Left forelimb (tissue), 1 donor: ENCODE data around the gene SCLT1.
"Not testable (repeated sequence)": the region's sequence is repeated elsewhere in the genome, so short reads cannot be mapped to it uniquely, and the experiment has no call there.

ENCODE experiments used
- DNase-seq: peaks from one replicate; pipeline ENCODE4 v3.0.0-alpha.2; 2018; ENCODE audit warnings: low spot score

SCLT1 gene

DNA sequence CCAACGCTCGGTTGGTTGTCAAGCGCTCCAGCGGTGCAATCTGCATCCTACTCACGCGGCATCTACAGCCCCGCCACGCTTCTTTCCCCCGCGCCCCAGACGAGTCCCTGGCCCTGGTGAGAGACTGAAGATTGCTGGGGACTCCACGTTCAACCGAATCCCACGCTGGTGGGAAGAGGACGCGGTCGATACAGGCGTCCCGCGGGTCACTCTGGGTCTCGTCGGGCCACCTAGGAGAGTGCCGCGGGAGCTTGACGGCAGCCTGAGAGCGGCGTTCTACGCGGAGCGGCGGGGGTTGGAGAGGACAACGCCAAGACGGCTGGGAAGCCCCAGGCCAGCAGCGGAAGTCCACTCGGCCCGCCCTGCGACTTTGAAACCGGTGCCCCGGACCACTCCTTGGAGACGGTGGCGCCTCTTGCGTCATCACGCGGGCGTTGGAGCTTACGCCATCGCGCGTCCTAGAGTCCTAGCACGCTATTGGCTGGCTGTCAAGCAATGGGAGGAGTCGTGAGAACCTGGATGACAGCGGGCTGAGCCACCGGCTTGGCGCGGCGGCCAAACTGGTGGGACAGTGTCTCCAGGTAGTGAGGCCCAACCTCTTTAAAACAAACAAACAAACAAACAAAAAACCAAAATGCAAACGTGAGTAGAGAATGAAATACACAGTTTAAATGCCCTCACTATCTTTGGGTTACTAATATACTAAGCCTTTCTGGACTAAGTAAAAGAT lies at the start of gene SCLT1:
Gene SCLT1 (minus strand): TSS at position 349 of the 730 bp plus-strand sequence. CDS start 436 bp downstream, outside the sequence.
- DNase-seq, result peak; percentile 99

DNA sequence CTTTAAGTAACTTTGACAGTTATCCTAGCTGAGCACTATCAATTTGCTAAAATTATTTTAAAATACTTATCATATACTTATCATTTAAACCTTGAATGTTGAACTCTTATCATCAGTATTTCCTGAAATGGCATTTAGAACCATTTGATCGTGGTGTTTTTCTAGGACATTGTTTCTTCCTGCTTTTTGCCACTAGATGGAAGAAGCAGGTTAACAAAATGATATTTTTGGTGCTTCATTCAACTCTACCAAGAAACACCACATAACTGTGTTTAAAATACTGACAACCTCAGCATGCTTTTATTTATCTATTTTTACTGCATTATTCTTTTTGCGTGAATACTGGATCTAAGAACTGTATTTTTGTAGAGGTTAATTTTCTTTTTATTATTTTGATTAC lies 47.2 kb upstream of the SCLT1 start:
- DNase-seq, result no peak

DNA sequence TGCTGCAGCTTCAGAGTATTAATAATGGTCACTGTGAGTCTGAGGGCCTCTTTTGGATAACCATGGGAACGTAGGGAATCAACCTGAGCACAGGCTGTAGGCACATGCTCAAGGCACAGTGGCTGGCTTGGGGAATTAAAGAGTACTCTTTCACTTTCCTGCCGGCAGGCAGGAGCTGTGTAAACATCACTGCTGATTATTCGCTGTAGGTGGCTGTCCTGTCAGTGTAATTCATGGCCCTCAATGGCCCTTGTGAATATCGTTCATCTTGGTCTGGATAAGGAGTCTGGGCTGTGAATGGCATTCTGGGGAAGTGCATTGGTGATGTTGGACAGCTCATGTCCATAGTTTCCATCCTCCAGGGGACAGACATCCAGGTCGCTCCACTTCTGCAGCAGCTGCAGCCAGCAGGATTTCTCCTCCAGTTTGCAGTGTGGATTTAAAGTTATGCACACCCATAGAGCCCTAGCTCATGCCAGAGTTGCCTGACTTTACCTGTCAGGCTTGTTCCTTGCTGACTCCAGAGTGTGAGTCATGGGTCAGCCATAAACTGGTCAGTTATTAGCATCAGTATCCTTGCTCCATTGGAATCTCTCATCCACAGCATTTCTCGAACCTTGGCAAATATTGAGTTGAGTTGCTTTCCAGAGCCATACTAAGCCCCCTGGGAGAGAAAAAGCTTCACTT lies 45.6 kb upstream of the SCLT1 start:
- DNase-seq, result no peak

- DNase-seq, result no peak
Measured at GRCh38 chr4:129136433-129136832, 43.1 kb upstream of the SCLT1 start.

DNA sequence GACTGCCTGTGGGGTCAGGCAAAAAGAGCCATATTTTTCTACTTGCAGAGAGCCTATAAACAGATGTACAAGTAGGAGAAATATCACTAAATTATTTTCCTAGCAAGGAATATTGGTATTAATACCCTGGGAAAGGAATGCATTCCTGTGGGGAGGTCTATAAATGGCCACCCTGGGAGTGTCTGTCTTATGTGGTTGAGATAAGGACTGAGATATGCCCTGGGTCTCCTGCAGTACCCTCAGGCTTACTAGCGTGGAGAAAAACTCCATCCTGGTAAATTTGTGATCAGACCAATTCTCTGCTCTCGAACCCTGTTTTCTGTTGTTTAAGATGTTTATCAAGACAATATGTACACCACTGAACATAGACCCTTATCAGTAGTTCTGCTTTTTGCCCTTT lies 38.0 kb upstream of the SCLT1 start:
- DNase-seq, result no peak

DNA sequence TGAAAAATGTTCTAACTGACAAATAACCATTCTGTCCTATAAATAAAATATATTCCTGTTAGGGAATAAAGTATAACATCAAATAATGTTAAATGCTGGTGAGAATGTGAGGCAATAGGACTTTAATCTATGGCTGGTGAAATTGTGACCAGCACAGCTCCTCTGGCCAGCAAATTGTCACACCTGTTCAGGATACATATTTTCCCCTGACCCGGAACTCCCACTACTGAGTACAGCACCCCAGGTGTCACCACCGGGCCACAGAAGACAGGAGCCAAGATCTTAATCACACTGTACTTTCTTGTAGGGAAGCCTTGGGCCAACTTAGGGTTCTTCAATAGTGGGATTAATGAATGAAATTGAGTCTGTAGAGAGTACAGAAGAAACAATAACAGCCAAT lies 35.8 kb upstream of the SCLT1 start:
- DNase-seq, result no peak

- DNase-seq, result not testable (repeated sequence)
Measured at GRCh38 chr4:129126614-129127013, 33.3 kb upstream of the SCLT1 start.

GRCh38 chr4:129117705-129118104 lies 24.4 kb upstream of the SCLT1 start:
- no peak for DNase-seq

DNA sequence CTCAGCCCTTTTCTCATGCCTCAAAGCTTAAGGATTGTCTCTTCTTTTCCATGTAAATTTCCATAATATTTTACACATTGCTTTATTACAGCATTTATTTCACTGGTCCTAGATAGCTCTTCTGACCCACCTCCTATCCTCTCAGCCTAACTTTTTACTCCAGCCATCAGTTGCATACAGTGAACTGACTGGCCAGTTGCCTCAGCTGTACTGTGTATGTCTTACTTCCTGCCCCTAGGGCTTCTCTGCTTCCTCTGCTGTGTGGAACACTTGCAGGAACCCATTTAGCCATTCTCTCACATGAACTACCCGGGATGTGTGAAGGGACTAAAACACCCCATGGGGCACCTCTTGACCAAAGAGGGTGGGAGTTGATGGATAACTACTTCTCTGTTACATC lies 20.6 kb upstream of the SCLT1 start:
- no peak for DNase-seq

DNA sequence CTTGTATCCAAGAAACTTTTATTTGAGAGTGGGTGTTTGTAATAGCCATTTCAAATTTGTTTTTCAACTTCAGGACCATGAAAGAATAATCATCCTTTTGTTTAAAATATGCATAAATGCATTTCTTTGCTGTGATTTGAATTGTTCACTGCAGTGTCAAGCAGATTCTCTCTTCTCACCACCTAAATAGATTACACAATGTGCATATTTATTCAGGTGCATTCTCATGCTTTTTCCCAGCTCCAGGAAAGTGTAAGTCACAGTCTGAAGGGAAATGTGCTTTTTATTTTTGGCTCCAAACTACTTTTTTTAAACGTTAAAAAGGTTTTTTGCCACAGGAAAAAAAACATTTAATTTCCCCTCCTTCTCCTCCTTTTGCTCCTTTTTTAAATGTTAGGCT lies 20.1 kb upstream of the SCLT1 start:
- no peak for DNase-seq

GRCh38 chr4:129111919-129112318 lies 18.6 kb upstream of the SCLT1 start:
- DNase-seq, result no peak

DNA sequence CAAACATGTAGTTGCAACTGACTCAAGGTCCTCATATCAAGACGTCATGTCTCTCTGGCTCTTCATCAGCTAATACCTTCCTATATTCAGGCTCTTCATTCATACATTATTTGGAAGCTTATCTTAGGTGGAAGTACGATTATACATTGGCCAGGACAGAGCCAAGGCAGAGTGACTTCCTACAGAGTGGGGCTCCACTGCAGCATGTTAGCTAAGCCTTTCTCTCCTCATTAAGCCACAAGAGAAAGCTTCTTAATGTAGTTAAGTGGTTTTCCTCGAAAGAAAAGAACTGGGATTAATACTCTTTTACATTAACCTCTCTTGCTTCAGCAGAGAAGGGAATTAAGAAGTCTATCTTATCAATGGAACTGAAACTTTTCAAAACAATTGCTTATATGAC lies 17.6 kb upstream of the SCLT1 start:
- DNase-seq, result no peak

GRCh38 chr4:129109965-129110824 lies 16.9 kb upstream of the SCLT1 start:
- DNase-seq, result no peak

DNA sequence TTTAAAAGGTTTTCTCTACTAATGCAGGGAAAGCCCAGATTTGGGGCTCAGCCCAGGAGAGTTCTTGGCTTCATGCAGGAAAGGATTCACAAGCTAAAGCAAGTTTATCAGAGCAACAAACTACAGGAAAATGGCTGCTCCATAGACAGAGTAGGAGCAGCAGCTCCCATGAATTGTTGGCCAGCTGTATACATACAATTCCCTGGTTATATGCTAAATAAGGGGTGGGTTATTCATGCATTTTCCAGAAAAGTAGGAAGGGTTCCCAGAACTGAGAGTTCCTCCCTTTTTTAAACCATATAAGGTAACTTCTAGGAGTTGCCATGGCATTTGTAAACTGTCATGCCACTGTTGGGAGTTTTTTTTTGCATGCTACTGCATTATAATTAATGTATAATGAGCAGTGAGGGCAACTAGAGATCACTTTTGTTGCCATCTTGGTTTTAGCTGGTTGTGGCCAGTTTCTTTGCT lies 5.2 kb upstream of the SCLT1 start:
- no peak for DNase-seq

DNA sequence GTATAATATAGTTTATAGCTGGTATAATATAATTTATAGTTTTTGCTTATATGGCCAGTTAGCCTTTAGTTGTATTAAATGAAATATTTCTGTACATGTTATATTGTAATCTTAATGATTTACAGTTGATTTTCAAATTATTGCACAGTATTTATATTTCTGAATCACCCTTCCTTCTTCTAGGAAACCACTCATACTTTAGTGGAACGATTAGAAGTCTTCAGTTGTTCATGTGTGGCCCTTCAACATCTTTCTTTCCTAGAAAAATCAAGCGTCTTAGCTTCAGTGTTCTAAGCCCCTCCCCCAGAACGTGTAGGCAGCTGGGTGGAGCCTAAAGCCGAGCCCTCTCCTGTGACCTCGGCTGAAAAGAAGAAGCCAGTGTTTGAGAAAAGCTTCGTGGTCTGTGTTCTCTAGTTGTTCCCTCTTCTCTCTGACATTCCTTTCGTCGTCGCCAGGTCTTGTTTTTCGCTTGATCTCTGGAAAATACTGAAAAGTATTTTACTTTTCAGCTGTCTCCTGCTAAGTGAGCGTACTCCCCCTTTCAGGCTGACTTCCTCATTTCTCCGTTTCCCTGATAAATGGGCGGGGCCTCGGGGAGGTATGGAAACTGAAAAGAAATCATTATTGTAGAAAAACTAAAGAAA lies 2.6 kb upstream of the SCLT1 start, which contains the start of gene C4orf33:
Gene C4orf33 (plus strand): TSS at position 342 of the 644 bp plus-strand sequence. CDS start 6,459 bp downstream, outside the sequence.
- peak; percentile 66 for DNase-seq

- no peak for DNase-seq
Measured at GRCh38 chr4:129094347-129094746, 1.0 kb upstream of the SCLT1 start.

GRCh38 chr4:129092631-129093190 lies 628 bp downstream of the SCLT1 start:
- DNase-seq, result no peak

GRCh38 chr4:129087516-129087915 lies 5.8 kb downstream of the SCLT1 start:
- no peak for DNase-seq

GRCh38 chr4:129085472-129085871 lies 7.9 kb downstream of the SCLT1 start:
- no peak for DNase-seq

GRCh38 chr4:129082302-129082701 lies 11.0 kb downstream of the SCLT1 start:
- no peak for DNase-seq

DNA sequence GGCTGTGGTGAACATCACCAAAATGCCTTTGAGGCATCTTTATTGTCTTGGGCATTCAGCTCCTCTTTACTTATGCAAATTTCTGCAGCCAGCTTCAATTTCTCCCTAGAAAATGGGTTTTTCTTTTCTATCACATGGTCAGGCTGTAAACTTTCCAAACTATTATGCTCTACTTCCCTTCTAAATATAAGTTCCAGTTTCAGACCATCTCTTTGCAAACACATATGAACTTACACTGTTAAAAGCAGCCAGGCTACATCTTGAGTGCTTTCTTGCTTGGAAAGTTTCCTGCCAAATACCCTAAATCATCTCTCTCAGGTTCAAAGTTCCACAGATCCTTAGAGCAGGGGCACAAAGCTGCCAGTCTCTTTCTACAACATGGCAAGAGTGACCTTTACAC lies 13.2 kb downstream of the SCLT1 start:
- DNase-seq, result no peak

- no peak for DNase-seq
Measured at GRCh38 chr4:129077326-129077725, 16.0 kb downstream of the SCLT1 start.
